HPDE6-E6E7 (cell line): ENCODE measurements around the gene GLE1.

Experiments
- DNase-seq: peaks from one replicate; pipeline ENCODE4 v3.0.0; 2011; ENCODE audit warnings: missing footprints; ENCODE audit errors: extremely low spot score

The GLE1 gene, protein sequence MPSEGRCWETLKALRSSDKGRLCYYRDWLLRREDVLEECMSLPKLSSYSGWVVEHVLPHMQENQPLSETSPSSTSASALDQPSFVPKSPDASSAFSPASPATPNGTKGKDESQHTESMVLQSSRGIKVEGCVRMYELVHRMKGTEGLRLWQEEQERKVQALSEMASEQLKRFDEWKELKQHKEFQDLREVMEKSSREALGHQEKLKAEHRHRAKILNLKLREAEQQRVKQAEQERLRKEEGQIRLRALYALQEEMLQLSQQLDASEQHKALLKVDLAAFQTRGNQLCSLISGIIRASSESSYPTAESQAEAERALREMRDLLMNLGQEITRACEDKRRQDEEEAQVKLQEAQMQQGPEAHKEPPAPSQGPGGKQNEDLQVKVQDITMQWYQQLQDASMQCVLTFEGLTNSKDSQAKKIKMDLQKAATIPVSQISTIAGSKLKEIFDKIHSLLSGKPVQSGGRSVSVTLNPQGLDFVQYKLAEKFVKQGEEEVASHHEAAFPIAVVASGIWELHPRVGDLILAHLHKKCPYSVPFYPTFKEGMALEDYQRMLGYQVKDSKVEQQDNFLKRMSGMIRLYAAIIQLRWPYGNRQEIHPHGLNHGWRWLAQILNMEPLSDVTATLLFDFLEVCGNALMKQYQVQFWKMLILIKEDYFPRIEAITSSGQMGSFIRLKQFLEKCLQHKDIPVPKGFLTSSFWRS

GRCh38 chr9:128504485-128505413, at the start of gene GLE1:
GLE1 (plus strand) TSS chr9:128504719; CDS start chr9:128504806, 87 bp downstream.
- DNase-seq: peak; percentile 99

GRCh38 chr9:128454991-128455390, 49.5 kb upstream of the GLE1 start:
- no peak for DNase-seq

GRCh38 chr9:128455849-128456612, 48.5 kb upstream of the GLE1 start, which contains the start of gene ODF2:
ODF2 (plus strand) TSS chr9:128456006; CDS start chr9:128456092, 86 bp downstream.
- peak; percentile 99 for DNase-seq

DNA sequence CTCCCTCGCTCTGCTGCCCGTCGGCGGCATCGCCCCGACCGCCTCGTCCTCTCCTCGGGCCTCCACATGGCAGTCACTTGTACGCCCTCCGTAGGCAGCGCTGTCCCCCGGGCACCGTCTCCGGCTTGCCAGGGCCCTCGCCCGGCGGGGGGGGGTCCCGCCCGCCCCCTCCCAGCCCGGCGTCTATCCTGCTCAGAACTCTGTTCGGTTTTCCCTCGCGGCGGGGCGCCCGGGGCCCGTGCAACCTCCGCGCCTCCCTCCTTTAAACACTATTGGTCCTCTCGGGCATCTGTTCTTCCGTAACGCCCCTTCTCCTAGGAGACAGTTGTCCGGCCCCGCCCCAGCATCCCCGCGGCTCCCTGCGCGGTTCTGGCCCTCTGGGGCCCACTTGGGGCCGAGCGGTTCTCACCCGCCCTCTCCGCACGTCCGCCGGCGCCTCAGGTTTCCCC, 47.9 kb upstream of the GLE1 start:
- peak; percentile 84 for DNase-seq

DNA sequence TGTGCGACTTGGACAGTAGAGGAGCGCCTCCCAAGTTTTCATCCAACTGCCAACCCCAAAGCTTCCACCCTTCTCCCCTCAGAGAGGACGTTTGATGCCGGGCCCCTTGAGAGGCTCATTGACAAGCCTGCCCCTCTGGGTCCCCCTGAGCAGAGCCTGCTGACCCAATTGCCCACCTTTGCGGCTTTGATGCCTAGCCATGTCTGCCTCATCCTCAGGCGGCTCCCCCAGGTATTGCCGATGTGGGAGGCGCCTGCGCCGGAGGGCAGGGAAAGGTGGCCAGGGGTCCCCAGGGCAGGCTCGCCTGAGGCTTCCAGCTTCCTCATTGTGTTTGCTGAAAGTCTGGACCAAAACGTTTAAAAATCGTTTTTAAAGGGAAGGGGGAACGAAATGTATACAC, 47.3 kb upstream of the GLE1 start:
- no peak for DNase-seq

- DNase-seq: no peak
Observed at GRCh38 chr9:128459011-128459410, 45.5 kb upstream of the GLE1 start.

GRCh38 chr9:128469070-128469469, 35.4 kb upstream of the GLE1 start:
- no peak for DNase-seq

- no peak for DNase-seq
Observed at GRCh38 chr9:128470560-128470959, 34.0 kb upstream of the GLE1 start.

DNA sequence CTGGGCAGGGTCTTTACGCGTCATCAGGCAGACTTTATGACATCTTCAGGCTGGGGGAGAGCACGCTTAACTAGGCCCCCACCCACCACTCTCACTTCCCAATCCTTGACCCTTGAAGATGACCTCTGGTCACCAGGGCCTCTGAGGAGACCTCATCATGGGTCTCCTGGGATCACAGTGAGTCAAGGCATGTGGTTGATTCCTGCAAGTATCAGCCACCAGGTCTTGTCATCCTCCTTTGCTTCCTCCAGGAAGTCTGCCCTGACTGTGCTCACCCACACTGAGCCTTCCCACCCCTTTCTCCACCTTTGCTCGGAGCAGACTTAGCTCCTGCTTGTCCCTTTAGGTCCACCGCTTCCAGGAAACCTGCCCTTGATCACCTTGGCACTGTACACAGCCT, 31.4 kb upstream of the GLE1 start:
- DNase-seq: no peak

GRCh38 chr9:128475867-128476266, 28.7 kb upstream of the GLE1 start:
- DNase-seq: no peak

- no peak for DNase-seq
Observed at GRCh38 chr9:128479262-128479661, 25.3 kb upstream of the GLE1 start.

GRCh38 chr9:128481561-128481960, 23.0 kb upstream of the GLE1 start:
- no peak for DNase-seq

DNA sequence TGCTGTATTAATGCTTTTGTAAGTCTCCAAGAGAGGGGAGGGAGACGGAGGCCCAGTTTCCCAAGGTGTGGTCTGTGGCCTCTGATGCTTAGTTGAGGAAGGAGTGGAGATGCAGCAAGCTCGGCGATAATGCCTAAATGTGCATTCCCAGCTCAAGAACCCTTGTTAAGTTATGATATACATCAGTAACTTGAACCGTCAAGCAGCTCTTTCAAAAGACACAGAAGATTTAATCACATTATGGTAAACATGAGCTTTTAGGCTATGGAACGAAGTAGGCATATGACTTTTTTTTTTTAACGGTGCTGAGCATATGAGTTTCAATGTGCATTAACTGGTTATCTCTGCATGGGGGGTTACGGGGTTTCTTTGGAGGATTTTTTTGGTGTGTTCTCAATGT, 22.3 kb upstream of the GLE1 start:
- no peak for DNase-seq

GRCh38 chr9:128484686-128485413, 19.7 kb upstream of the GLE1 start:
- no peak for DNase-seq

- no peak for DNase-seq
Observed at GRCh38 chr9:128485414-128485855, 19.1 kb upstream of the GLE1 start.

GRCh38 chr9:128486201-128486600, 18.3 kb upstream of the GLE1 start:
- no peak for DNase-seq

GRCh38 chr9:128493424-128493823, 11.1 kb upstream of the GLE1 start:
- DNase-seq: no peak

DNA sequence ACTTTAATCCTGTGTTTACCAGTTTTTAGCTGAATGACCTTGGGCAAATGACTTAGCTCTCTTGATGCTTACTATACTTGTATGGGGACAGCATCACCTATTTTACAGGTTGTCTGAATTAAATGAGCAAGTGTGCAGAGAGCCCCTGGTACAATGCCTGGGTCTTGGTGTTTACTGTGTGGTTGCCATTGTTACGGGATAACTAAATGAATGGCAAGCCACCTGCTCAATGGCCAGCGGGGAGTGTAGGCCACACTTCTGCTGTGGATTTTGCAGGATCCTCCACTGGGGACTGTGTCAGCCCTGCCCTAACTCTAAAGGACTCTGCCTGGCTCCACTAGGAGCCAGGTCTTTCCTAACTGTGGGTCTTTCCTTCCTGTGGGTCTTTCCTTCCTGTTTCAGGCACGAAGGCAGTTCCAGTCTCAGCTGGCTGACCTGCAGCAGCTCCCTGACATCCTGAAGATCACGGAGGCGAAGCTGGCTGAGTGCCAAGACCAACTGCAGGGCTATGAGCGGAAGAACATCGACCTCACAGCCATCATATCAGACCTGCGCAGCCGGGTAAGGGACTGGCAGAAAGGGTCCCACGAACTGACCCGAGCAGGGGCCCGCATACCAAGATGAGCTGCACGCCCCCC, 10.3 kb upstream of the GLE1 start:
- no peak for DNase-seq

GRCh38 chr9:128494746-128495129, 9.8 kb upstream of the GLE1 start:
- no peak for DNase-seq

DNA sequence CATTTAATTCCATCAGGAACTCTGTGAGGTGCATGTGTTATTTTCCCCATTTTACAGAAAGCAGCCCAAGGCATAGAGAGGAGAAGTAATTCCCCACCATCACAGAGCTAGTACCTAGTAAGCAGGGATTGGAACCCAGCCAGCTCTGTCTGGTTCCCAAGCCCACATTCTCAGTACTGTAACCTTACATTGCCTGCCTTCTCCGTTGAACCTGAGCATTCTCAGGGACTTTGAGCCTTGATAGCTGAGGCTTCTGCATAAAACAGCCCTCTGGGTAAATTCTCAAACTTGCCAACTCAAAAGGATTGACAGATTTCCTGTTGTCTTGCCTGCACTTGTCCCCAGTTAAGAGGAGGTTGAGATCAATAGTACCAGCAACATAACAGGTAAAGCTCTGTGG, 9.2 kb upstream of the GLE1 start:
- DNase-seq: no peak
